Stimulated activated CD8-positive, alpha-beta memory T cell treated with anti-CD3 and anti-CD28 coated beads, Interleukin-2, amount 100 ng/mL, for 48 hours (primary cell): Measurements from ENCODE around the gene ERI3.

Experiments used
- DNase-seq, 2 donors: peaks; one replicate each; pipeline ENCODE4 v3.0.0-alpha.2; 2020; ENCODE audit warnings: low read depth in 2 of 2

ERI3 gene, protein sequence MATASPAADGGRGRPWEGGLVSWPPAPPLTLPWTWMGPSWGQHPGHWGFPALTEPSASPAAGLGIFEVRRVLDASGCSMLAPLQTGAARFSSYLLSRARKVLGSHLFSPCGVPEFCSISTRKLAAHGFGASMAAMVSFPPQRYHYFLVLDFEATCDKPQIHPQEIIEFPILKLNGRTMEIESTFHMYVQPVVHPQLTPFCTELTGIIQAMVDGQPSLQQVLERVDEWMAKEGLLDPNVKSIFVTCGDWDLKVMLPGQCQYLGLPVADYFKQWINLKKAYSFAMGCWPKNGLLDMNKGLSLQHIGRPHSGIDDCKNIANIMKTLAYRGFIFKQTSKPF

DNA sequence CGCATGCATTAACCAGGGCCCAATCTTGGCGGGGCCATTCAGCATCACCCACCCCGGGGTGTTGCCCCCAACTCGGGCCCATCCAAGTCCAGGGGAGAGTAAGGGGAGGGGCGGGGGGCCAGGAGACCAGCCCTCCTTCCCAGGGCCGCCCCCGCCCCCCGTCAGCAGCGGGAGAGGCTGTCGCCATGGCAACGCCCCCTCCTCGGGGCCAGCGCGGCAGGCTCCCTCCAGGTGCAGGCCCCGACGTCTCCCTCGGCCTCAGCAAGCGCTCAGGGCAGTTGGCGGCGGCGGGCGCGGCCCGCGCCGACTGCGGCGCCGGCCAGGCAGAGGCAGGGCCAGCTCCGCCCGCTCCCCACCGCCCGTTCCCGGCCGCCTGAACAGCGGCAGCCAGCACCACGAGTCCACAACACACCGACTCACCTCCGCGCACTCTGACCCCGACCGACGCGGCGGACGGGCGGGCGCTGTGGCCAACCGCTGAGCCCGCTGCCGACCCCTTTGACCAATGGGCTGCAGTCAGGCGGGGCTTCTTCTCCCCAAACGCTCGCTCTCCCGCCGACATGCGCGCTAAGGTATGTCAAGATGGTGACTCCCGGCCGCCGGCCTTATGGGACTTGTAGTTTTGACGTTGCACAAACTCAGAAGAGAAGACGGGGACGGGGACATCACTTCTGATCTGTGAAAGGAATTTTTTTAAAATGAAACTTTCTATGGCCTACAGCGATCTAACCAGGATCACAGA lies at the start of gene ERI3:
Gene ERI3 (minus strand): TSS at position 418 of the 742 bp plus-strand sequence. CDS start 231 bp downstream, at position 187.
- DNase-seq = peak; percentile 92

DNA sequence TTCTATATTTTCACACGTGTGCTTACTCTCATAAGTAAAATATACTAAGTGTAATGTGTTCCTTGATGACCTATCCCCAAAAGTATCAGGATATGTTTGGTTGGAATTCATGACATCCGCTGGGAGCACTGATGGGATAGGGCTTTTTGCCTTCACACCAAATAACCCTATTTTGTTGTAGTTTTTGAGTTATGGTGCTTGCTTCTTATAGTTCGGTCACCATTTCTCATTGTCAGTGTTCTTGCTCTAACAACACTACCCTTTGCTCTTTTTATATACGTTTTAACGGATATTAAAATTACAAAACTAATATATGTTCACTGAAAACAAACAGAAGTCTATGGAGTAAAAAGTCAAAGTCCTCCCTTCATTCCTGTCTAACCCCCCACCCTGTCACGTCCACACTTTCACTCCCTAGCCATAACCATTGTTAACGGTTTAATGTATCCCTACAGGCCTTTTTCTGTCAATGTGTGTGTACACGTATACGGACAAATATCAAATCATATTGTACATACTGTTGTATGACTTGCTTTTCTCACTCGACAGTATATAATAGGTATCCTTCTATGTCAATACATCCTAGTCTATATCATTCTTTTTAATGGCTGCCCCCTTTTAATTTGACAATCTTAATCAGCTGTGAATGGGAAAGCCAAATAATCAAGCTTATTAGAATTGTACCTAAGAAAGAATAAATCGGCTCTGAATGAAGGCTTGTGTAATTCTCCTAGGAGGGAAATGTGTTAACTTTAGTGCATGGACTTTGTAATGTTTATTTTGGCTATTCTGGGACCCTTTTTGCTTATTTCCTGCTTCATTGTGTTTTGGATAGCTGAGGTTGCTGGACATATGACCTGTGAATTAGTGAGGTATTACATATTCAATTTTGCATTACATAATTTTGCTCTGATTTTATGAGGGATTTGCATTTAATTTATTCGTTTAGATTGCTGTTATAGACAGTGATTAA lies 46.5 kb upstream of the ERI3 start:
- no peak for DNase-seq

DNA sequence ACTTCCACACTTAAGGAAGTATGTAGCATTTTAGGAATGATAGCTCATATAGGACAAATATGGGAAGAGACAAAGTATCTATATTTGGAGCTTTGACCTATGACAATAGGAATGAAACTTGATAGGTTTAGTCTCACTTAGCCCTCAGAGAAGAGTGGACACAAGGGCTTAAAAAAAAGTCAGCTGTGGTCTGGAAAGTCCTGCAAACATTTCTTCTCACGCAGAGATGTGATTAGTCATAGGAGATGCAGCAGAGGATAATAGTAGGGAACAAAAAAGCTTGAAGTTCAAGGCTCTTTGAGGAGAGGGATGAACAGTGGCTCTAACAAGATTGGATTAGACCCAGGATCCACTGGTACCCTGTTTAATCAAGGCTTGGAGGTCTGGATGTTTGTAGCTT lies 35.2 kb upstream of the ERI3 start:
- DNase-seq = no peak

DNA sequence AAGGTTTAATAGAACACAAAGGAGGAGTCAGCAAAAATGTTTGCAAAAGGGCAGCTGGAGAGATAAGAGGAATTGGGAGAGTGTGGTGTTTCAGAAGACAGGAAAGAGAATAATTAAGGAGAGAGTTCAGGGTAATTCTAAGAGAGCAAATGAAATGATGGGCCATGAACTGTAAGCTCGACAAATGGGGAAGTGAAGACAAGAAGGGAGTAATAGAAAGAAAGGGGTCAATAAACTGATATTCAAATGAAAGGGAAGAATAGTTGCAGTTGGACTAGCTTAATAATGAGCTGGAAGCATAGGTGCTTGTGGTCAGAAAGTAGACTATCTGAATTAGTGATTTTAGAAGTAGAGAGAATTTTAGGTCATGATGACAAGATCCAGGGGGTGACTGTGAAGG lies 34.4 kb upstream of the ERI3 start:
- DNase-seq = no peak

DNA sequence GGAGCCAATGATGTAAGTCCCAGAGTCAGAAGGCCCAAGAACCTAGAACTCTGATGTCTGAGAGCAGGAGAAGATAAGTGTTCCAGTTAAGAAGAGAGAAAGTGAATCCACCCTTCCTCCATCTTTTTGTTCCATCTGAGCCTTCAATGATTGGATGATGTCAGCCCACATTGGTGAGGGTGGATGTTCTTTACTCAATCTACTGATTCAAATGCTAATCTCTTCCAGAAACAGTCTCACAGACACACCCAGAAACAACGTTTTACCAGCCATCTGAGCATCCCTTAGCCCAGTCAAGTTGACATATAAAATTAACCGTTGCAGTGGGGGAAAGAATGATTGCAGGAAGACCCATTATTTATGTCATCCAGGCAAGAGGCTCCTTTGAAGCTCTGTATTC lies 33.5 kb upstream of the ERI3 start:
- no peak for DNase-seq

DNA sequence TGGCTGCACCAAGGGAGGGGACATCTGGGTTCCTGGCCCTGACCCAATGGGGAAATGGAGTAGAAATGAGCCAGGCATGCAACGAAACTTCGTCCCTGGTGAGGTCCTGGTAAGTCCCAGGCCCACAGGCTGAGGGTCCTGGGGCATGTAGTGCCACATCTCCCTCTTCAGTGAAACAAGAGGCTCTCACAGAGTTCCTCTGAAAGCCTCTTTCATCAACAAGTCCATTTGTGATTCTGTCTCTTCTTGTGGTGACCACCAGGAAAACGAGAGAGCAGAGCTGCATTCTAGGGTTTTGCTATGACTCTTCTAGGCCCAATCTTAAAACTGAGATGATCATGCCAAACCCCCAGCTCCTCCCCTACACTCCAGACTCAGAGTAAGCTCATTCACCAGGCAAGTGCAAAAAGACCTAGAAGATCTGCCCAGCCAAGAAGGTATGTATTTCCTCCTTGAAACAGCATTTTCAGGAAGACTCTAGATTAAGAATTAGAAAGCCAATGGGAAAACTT lies 25.7 kb upstream of the ERI3 start:
- DNase-seq = no peak

DNA sequence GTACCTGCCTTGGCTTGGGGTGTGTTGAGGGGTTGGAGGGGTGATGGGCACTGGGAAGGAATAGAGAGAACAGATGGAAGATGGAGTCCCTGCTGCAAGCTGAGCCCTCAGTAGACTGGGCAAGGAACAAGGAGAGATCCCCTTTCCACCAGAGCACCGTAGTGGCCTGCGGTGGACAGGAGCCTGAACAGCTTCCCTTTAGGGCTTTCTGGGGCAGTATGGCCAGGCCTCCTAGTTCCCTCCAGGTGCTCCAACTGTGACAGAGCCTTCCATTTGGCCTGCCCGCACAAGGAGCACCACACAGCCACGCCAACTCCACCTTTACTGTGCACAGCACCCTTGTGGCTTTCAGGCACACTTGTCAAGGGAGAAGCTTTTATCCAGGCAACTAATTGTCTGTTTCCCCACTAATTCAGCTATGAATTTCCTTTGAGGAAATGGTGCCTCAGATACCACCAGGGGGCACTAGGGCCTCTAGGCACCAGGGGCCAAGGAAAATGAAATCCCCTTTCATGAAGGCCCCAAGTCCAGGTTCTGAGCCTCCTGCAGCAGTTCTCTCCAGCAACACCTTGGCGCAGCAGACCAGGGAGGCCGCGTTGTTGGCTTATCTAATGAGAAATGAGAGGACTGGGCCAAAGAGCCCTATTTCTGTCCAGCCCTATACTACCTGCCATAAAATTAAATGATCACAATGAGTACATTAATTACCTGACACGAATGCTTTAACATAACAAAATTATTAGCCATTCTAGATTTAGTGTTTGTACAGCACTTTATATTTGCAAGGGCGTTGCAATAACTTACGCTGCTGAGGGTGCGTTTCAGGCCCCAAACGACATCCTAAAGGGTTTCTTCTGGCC lies 23.1 kb upstream of the ERI3 start:
- DNase-seq = peak; percentile 32 to 38

DNA sequence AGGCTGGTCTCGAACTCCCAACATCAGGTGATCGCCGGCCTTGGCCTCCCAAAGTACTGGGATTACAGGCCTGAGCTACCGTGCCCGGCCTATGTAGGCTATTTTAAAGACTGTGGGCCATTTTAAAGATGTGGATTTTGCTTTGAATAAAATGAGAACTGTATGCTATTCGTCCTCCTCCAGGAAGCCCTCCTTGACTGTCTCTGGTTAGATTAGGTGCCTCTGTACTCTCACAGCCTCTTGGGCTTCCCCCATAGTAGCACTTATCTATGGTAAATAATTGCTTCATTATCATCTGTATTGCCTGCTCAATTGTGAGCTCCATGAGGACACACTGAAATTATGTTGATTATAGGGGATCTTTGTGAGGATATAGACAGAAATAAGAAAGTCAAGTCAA lies 20.5 kb upstream of the ERI3 start:
- no peak for DNase-seq

DNA sequence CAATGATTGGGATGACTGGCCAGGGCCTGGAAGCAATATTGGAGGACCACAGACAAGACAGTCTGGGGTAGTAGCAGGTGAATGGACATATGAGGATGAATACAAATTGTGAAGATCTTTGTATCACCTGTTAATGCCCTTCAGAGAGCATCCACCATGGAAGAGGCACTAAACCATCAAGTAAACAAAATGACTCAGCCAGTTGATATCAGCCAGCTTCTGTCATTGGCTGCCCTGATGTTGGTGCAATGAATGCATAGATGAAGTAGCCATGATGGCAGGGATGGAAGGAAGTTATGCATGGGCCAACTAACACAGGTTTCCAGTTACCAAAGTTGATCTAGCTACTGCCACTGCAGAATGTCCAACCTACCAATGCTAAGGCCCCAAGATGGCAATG lies 16.1 kb upstream of the ERI3 start:
- DNase-seq = no peak

DNA sequence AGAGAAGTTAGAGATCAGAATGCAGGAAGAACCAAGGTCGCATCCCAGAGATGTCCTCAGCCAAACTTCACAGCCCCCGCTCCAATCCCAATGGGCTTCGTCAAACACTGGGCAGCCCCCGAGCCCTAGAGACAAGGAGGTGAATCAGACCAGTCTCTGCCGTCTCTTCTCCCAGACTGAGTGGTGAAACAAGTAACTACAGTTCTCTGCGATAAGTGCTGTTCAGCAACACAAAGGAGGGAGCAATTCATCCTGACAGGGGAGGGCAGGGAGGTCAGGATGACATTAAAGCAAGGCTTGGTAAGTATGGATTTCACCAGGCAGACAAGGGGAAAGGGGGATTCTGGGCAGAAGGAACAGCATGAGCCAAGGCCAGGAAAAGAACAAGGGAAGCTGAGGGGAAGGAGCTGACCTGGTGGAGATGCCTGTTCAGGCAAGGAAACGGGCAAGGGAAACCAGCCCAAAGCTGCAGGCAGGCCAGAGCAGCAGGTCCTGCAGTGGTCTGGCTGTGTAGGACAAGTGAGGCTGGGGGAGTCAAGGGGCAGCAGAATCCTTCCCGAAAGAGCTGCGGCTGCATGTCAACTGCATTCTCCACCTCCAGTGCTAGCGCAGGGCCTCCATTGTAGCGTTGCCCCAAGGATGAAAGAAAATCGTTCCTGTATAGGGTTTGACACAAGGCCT lies 13.6 kb upstream of the ERI3 start:
- no peak for DNase-seq

DNA sequence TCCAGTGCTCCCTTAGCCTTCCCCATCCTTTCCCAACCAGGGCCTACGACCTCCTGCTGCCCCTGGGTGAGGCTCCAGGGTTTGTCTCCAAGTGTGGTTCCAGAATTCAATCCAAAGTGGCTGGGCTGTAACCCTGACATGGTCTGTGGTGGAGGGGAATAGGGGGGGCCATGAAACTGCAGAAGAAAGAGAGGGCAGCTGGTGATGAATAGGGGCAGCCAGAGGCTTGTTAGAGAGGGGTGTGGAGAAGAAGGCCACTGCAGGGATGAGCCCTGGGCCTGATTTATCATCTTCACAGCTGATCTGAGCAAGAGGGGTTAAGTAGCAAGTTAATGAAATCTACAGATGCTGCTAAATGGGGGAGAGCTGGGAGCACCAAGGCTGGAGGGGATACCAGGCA lies 12.9 kb upstream of the ERI3 start:
- no peak for DNase-seq

DNA sequence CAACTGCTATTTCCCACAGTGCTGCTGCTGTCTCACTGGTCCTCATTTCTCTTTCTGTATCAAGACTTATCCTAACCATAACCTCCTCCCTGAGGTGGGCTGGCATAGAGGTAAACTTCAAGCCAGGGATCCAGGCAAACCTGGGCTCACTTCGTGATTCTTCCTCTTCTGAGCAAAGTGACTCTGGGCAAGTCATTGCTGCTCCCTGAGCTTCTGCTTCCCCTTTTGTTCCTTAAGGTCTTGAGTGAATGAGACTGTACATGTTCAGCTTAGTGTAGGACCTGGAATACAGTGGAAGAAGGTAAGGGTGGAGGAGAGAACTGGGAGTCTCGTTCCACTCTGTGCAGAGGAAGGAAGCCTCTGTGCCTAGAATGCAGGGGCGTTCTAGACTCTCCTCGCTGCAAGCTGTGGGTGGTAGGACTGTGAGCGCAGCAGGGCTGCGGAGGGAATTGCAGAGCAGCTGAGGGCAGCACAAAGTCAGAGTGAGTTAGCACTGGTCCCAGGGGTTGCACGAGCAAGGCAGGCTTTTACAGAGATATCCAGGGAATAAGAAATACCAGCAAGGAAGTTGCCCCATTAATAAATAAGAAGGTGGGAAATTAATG lies 11.4 kb upstream of the ERI3 start:
- no peak for DNase-seq

DNA sequence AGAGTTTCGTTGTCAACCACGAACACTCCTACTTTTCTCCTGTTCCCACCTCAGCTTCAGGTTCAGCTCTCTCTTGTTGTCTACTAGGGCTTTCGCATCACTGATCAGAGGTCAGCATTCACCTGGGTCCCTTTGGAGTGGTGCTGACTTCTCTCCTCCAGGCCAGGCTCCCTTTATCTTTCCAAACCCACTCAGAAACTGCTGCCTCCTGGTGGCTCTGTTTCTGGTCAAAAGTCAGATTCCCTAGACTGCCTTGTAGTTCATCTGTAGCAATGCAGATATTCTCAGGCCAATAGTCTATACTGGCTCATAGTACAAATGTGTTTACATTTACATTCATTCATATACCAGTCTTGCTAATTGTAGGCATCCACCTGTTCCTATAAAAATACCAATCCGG lies 6.4 kb upstream of the ERI3 start:
- no peak for DNase-seq

DNA sequence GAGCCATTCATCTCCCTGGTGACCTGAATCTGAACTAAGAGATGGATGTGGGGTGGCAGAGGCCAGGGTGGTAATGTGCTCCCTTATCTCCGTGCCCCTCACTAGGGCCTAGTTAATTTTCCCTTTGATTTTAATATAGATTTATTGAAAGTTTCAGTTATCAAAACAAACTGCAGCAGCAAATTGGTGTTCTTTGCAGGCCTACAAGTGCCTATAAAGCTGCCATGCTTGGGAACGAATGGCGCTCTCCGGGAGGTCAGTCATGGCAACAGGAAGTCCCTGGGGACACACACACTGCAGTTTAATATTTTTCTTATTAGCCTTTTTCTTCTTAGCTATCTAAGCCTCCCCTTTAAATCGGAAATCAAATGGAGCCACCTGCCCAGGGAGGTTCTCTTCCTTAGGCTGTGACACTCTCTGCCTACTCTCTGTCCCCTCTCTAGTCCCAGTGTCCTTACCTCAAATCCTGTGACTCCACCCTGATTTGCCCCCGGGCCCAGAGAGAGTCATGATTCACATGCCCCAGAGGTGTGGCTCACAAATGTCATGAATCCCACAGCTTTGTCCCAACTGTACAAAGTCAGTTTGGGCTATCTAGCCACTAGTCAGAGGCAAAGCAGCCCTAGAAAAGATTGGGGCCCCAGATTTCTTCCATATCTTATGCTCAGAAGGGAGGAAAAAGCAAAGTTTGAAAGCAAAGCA lies 4.3 kb upstream of the ERI3 start:
- DNase-seq = no peak

DNA sequence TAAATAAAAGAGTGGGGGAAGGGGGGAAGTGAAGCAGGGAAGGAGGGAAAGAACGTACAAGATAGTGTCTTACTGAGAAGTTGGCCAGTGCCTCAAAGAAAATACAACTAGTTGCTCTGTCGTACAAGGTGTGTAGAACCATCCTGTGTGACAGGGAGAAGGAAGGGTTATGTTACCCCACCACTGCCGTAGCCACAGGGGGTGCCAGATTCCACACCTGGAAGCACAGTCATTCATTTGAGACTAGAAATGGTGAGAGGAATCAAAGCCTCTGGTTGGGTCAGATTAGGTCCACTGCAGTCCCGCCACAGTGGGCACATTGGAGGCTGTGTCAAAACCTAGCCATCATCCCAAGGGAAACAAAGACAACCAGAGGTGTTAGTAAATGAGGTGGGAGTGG lies 2.7 kb upstream of the ERI3 start:
- DNase-seq = no peak

DNA sequence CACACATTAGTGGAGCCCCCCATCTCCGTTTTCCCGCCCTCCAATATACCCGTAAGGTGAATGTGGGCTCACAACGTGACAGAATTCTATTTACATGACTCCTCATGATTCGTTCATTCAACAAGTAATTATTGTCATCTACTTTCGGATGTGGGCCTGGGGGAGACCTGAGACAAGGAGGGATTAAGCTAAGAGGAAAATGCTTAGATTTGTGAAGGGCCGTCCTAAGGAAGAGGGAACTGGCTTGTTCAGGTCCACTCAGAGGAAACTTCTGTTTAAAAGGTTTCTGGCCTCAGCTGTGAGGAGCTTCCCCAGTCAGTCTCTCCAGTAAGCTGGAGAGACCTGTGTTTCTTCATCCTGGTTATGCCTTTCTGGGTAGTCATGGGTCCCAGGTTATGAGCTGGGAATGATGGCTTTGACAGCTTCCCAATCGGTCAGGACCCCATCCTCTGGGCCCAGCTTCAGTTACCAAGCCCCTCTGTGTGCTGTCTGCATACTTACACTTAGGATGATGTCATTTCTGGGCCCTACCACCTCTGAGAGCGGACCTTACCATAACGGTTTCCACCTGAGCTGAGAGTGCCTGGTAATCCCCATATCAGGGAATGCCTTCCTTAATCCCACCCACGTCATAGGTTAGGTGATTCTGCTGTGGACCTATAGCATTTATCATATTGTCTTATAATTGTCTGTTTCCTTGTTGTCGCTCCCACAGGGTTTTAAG lies 687 bp upstream of the ERI3 start:
- no peak for DNase-seq

DNA sequence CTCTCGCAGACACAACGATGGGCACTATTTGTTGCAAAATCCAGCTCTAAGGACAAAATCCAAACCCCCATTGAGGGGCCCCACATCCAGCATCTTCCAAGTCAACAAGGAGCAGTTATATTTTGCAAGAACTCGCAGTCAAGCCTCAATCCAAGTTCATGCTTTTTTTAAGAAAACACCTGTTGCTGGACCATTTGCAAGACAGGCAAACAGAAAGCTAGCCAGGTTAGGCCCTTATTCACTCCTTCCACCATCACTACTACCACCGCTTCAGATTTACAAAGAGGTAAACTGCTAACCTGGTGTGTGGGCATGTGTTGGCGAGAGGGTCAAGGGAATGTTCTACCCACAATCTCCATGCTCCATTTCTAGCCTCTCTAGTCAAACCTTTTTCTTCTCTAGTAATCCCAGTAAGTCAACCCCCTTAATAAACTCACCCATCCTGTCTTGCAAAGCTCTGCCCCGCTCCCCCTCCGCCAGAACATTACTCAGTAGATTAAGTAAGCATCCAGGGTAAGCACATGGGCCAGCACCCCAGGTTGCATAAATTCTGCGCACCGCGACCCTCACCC lies 703 bp downstream of the ERI3 start:
- no peak for DNase-seq

DNA sequence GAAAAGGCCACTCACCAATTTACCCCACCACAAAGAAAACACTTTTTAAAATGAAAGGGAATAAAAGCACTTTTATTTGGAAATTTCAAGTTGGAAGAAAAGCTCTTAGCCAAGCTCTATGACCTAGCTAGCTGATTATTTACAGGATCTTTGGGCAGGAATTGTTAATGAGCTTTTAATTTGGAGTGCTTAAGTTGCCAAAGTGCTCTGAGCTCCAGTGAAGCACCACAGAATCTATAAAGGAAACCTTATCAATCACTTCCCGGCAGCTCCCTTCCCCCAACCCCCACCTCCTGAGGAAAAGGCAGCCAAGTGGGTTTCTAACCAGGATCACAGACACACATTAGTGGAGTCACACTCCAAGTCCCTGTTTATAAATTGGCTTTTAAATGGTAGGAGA lies 1.5 kb downstream of the ERI3 start:
- no peak for DNase-seq
